PFSK-1 (cell line): ENCODE measurements around the gene SPRYD7.

Experiments used
- FOXP2 ChIP-seq: optimal IDR thresholded peaks from 2 replicates; pipeline ENCODE3; 2011; ENCODE audit warnings: borderline replicate concordance, control low read depth, inconsistent platforms; ENCODE audit not compliant: insufficient read depth; ENCODE audit errors: extremely low read length, extremely low read depth
- POLR2AphosphoS5 ChIP-seq: IDR thresholded peaks from 2 replicates; pipeline ENCODE4 v1.6.1; 2012; ENCODE audit warnings: low read depth, mild to moderate bottlenecking, control low read depth, low read length, moderate library complexity
- SIN3A ChIP-seq: IDR thresholded peaks from 2 replicates; pipeline ENCODE4 v1.6.1; 2012; ENCODE audit warnings: mild to moderate bottlenecking, low read length, moderate library complexity, borderline replicate concordance; ENCODE audit not compliant: insufficient read depth
- TAF1 ChIP-seq: IDR thresholded peaks from 2 replicates; pipeline ENCODE4 v1.6.1; 2012; ENCODE audit warnings: low read length, control low read depth, borderline replicate concordance; ENCODE audit not compliant: insufficient read depth
- TF ChIP-seq, protein P1 (sequence below), 2 experiments: IDR thresholded peaks; 2 replicates each; pipeline versions ENCODE4 v1.6.1 to v1.8.0; 2011 to 2012; ENCODE audit warnings: low read depth in 2 of 2, low read length in 2 of 2, control low read depth in 1 of 2, inconsistent platforms in 1 of 2, mild to moderate bottlenecking in 1 of 2, moderate library complexity in 1 of 2; ENCODE audit not compliant: insufficient read depth in 1 of 2

SPRYD7 gene

DNA sequence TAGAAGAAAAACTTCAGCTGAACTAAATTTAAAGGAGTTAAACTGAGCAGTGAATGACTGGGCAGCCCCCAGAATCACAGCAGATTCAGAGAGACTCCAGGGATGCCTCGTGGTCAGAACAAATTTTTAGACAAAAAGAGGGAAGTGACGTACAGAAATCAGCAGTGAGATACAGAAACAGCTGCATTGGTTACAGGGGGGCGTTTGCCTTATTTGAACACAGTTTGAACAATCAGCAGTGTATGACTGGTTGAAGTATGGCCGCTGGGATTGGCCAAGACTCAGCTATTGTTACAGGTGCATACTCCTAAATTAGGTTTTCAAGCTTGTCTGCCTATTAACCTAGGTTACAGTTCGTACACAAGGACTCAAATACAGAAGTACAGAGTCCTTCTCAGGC is 2.2 kb upstream of the SPRYD7 start:
- TF ChIP-seq FOXP2 (no peak), SIN3A (no peak), TAF1 (no peak), POLR2AphosphoS5 (no peak)
- TF ChIP-seq, protein P1, sequence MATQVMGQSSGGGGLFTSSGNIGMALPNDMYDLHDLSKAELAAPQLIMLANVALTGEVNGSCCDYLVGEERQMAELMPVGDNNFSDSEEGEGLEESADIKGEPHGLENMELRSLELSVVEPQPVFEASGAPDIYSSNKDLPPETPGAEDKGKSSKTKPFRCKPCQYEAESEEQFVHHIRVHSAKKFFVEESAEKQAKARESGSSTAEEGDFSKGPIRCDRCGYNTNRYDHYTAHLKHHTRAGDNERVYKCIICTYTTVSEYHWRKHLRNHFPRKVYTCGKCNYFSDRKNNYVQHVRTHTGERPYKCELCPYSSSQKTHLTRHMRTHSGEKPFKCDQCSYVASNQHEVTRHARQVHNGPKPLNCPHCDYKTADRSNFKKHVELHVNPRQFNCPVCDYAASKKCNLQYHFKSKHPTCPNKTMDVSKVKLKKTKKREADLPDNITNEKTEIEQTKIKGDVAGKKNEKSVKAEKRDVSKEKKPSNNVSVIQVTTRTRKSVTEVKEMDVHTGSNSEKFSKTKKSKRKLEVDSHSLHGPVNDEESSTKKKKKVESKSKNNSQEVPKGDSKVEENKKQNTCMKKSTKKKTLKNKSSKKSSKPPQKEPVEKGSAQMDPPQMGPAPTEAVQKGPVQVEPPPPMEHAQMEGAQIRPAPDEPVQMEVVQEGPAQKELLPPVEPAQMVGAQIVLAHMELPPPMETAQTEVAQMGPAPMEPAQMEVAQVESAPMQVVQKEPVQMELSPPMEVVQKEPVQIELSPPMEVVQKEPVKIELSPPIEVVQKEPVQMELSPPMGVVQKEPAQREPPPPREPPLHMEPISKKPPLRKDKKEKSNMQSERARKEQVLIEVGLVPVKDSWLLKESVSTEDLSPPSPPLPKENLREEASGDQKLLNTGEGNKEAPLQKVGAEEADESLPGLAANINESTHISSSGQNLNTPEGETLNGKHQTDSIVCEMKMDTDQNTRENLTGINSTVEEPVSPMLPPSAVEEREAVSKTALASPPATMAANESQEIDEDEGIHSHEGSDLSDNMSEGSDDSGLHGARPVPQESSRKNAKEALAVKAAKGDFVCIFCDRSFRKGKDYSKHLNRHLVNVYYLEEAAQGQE (IDR thresholded peaks at IDR 0.05; ENCODE audit: insufficient read depth in 1 of 2, low read depth in 2 of 2, low read length in 2 of 2), result no peak

DNA sequence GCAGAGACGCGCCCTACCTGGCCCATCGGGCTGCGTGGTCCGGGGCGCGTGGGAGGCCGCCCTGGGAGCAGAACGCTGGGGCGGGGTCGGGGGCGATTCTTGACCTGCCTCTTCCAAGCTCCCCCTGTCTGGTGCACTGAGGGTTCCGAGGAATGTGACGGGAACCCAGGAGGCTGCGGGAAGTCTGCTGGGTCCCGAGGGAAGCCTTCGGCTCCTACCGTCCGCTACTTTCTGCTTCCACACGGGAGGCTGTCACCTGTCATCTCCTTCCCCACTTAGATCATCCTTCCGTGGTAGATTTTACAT is 781 bp upstream of the SPRYD7 start:
- TF ChIP-seq, protein P1 (IDR thresholded peaks at IDR 0.05; ENCODE audit: insufficient read depth in 1 of 2, low read depth in 2 of 2, low read length in 2 of 2), result no peak

DNA sequence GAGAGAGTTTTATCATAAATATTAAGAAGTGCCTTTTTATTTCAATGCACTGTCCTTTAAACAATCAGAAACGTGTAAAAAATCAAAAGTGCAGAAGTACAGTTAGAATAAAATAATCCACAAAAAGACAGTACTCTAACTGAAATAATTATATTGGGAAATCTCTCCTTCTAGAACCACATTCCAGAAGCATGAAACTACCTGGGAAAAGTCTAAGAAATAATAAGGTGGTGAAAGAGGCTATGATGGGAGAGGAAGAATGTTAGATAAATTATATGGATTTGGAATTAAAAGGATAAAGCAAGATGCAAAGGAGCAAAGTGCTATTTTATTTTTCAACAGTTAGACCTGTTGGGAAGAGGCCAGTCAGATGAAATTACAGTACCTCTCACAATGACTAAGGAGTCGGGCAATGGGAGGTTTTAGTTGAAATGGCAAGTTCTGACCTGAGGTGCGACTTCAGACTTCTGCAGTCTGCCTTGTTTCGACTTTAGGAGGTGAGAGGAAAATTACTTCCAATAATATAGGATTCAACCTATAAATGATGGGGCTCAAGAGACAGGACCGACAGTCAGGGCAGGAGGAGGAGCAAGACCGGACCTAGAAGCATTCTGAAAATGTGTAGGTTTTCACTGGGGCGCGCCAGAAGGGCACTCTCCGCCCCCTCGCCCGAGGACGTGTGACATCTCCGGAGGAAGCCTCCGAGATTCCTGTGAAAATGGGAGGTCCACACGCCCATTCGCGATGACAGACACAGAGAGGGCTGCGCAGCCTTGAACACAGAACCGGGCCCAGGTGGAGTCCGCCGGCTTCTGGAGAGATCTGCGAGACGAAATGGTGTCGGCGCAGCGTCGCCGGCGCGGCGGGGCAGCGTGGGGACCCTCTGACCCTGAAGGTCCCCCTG is 717 bp downstream of the SPRYD7 start:
- TF ChIP-seq SIN3A, result peak; percentile 70; the same call in 1 of the 2 replicates
- no peak for TF ChIP-seq FOXP2
- TF ChIP-seq POLR2AphosphoS5, result 0 out of 2 replicates have a peak, but pooled peaks have one; percentile 34

DNA sequence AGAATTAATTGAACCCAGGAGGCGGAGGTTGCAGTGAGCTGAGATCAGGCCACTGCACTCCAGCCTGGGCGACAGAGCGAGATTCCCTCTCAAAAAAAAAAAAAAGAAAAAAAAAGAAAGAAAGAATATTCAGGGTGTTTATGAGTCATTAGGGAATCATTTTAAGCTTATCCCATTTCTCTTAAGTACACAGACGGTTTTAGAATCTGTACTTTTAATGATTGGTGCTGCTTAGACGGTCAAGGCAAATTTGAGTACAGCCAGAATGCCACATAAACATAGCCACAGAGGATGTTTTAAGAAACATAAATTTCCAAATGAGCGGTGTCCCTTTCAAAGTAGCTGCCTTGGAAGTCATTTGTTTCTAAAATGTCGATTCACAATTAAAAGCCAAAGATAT is 2.6 kb downstream of the SPRYD7 start:
- no peak for TF ChIP-seq TAF1
- TF ChIP-seq, protein P1 (IDR thresholded peaks at IDR 0.05; ENCODE audit: insufficient read depth in 1 of 2, low read depth in 2 of 2, low read length in 2 of 2), result no peak
- TF ChIP-seq POLR2AphosphoS5, result no peak

DNA sequence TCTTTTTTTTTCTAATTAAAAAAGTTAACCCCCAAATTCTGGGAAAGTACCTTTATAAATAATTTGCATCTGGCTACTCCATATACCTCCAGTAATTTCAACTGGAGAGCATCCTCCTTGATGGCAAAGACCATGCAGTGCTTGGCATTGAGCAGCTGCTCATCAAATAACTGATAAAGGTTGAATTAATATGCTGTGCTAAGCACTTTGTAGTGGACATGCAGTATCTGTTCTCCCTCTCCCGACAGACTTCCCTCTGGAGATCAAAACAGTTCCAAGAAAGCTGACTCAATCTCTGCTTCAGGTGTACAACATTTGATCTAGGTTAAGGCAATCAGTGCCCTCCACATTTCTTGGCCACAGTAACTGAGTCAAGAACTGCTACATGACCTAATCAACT is 3.3 kb downstream of the SPRYD7 start:
- TF ChIP-seq, protein P1 (IDR thresholded peaks at IDR 0.05; ENCODE audit: insufficient read depth in 1 of 2, low read depth in 2 of 2, low read length in 2 of 2), result no peak
- TF ChIP-seq POLR2AphosphoS5 (no peak), TAF1 (no peak), FOXP2 (no peak), SIN3A (no peak)

DNA sequence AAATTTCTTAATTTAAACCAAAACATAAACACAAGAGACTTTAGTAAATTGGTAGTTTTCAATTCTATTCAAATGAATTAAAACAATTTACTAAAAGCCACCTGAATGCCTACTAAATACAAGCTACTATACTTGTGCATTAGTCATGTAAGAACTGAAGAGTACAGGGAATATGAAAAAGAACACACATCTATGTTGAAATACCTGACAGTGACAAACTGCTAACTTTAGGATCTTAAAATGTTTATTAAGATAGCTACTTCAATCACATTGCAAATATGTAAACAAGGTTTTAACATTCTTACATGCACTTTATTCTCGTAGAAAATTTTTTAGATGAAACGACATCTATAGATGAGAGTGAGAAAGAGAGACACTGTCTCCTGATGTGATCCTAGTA is 4.1 kb downstream of the SPRYD7 start:
- TF ChIP-seq POLR2AphosphoS5, result no peak
- TF ChIP-seq, protein P1 (IDR thresholded peaks at IDR 0.05; ENCODE audit: insufficient read depth in 1 of 2, low read depth in 2 of 2, low read length in 2 of 2), result no peak
- no peak for TF ChIP-seq TAF1
- no peak for TF ChIP-seq SIN3A
- no peak for TF ChIP-seq FOXP2
